NCI-H1048 (cell line): ENCODE data around the gene SF3B2.
"Not testable (repeated sequence)": the region's sequence is repeated elsewhere in the genome, so short reads cannot be mapped to it uniquely, and the experiment has no call there.

Source experiments
- DNase-seq: peaks from one replicate; lab custom pipeline; 2025; lab: John Stamatoyannopoulos, UW

SF3B2 gene

DNA sequence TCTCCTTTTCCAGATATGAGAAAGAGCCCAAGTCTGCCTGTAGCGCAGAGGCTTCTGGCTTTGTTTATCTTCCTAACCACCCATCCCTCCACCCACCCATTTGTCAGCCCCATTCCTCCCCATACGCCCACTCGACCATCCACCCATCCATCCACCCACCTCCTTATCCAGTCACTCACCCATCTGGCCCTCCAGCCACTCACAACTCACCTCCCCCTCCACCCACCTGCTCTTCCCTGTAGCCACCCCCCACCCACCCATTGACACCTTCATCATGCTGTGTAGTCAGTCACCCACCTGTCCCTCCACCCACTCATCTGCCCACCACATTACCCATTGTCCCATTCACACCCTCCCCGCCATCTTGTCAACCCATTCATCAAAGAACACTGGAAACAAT is 34.8 kb upstream of the SF3B2 start:
- no peak for DNase-seq

DNA sequence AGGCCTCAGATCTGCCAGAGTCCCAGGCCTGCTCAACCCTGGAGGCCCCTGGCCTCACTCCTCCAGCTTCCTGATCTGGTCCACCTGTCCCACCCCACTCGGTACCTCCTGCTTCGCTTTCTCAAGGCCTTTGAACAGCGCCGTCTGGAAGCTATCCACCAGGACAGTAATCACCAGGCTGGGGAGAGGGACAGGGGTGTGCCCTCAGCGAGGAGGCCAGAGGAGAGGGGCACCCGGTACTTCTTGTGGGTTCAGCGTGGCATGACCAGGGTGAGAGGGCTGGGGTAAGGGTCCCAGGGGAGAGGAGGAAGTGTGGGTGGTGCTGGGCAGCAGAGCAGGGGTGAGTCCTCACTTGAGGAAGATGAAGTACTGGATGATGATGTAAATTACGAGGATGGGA is 32.0 kb upstream of the SF3B2 start:
- no peak for DNase-seq

DNA sequence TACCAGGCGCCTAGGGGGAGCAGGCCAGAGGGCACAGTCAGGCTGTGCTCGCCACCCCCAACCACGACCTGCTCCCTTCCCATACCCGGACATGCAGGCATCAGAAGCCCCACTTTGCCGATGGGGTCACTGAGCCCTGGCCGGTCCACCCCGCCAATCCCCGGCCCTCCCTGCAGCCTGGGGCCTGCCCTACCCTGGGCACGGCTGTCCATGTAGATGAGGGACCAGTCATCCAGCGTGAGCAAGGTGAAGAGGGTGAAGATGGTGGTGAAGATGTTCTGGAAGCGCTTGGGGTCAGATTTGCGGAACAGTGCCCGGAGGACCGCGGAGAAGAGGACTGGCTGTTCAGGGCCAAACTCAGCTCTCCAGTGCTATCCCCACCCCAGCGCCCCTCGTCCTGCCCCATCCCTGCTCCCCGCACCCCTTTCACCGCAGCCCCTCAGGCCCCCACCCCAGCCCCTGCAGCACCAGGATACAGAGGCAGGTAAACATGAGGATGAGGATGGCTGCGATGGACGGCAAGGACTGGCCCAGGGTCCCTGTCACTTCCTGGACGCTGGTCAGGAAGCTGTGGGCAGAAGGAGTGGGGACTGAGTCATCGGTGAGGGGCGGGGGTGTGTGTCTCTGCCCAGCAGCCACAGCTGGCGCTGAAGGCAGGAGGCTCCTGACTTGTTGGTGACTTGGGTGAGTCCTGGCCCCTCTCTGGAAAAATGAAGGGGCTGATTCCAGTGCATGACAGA is 31.4 kb upstream of the SF3B2 start:
- DNase-seq = no peak

DNA sequence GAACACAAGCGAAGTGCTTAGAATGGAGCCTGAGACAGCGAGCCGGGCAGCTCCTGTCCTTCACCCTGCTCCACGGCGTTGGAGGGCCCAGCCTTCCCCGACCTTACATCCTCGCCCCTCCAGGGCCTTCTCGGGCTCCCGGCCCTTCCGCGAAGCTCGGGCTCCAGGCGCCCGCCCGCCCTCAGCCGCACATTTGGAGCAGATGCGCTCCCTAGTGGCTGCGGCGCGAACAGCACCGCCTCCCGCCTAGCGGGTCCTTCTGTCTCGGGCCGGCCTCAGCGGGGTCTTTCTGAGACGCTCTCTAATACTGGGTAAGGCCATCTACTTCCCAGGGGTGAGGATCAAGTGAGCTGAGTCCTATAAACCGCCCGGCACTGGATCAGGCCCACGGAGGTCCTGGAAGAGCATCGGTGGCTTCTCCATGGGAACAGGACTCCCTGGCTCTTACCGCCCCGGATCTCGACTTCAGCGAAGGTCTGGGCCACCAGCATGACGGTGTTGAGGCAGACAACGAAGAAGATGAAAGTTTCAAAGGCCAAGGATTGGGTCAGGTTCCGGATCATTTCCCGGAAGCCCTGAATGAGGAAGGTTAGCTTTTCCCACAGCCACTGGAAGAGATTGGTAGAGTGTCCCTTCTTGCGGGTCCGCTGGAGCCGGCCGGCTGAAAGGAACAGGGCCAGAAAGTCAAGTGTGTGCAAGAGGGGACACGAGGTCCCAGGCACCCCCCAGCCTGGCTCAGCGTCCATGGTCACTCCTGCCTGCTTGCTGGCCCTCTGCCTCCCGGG is 29.6 kb upstream of the SF3B2 start:
- peak; percentile 62 for DNase-seq

DNA sequence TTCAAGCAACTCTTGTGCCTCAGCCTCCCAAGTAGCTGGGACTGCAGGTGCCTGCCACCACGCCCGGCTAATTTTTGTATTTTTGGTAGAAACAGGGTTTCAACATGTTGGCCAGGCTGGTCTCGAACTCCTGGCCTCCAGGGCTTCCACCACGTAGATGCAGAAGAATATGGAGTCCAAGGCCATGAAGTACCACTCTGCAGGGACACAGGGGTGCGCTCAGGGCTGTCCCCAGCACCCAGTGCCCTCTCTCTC is 29.1 kb upstream of the SF3B2 start:
- not testable (repeated sequence) for DNase-seq

DNA sequence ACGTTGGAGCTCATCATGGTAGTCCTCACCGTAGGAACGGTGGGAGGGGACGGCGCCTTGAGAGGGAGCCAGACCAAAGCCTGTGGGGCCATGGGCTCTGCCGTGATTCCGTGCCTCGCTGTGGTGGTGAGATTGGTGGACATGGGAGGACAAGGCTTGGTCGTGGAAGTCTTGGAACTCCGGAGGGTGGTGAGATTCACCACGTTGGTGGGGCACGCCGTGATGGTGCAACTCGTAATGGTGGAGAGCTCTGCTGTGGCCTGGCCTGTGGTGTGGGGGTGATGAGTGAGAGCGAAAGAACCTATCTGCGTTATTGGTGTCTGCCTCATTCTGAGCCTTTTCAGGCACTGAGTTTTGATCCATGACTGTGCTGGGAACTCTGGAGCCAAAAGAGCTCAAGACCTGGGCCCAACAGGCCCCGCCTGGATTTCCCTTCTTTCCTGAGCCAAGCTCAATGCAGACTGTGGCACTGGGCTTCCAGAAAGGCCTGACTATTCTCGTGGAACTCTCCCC is 26.1 kb upstream of the SF3B2 start, which contains the start of gene CATSPER1:
TSS of gene CATSPER1 (minus strand) at position 463 of the 513 bp plus-strand sequence. CDS start at position 363, 100 bp downstream.
- DNase-seq = no peak

DNA sequence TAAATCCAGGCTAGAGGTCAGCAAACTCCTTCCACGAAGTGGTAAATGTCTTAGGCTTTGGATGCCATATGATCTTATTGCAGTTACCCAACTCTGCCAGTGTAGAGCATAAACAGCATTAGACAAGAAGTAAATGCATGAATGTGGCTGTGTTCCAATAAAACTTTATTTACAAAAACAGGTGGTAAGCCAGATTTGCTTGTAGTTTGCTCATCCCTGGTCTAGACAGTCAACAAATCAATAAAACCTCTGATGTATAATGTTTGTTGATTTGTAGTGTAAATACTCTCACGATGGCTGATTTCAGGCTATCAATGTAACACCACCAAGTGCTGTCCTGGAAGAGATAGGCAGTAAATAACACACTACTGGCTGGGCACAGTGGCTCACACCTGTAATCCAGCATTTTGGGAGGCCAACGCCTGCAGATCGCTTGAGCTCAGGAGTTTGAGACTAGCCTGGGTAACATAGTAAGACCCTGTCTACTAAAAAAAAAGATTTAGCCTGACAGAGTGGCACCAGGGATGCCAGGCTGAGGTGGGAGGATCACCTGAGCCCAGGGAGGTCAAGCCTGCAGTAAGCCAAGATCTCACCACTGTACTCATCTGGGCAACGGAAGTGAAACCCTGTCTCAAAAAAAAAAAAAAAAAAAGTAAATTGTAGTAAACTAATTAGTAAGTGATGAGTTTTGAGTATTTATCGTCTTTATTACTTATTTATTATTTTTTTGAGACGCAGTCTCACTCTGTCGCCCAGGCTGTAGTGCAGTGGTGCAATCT is 19.0 kb upstream of the SF3B2 start:
- no peak for DNase-seq

DNA sequence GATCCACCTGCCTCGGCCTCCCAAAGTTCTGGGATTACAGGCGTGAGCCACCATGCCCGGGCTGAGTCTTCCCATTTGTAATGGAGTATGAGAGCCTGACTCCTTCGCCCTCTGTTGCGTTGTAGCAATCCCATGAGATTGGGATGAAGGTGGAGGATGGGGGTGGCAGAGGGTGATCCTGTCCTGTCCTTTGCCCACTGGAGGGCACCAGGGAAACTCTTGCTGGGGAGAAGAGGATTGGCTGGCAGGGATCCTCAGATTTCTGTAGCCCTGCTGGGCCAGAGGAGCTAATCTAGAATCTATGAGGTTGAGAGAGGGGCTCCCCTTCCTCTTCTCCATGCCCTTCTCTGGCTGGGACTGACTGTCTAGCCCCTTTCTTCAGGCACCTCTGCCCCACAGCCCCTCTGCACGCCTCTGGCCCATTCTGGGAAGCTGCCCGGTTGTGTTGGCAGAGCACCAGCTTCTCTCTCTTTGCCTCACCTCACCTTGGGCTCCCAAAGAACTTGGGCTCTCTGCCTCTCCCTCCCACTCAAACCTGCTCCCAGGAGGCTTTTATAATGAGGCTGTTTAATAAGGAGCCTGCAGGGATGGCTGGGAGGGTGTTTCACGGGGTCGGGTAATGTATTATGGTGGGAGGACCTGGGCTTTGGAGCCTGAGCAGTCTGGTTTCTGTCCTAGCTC is 16.4 kb upstream of the SF3B2 start:
- no peak for DNase-seq

DNA sequence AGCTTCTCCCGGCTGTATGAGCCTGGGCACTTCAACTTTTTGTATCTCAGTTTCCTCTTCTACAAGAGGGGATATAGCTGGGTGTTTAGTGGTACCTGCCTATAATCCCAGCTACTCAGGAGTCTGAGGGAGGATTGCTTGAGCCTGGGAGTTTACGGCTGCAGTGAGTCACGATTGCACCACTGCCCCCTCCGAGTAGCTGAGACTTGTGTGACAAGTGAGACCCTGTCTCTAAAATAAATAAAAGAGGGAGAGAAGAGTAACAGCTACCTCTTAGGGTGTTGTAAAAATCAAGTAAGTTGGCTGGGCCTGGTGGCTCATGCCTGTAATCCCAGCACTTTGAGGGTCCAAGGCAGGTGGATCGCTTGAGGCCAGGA is 15.8 kb upstream of the SF3B2 start:
- no peak for DNase-seq

DNA sequence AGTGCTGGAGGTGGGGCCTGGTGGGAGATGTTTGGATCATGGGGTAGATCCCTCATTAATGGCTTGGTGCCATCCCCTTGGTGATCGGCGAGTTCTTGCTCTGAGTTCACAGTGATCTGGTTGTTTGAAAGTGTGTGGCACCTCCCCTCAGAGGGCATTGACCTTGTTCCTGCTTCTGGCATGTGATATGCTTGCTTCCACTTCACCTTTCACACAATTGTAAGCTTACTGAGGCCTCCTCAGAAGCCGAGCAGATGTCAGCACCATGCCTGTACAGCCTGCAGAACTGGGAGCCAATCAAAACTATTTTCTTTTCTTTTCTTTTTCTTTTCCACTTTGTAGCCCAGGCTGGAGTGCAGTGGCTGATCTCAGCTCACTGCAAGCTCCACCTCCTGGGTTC is 14.8 kb upstream of the SF3B2 start:
- no peak for DNase-seq

DNA sequence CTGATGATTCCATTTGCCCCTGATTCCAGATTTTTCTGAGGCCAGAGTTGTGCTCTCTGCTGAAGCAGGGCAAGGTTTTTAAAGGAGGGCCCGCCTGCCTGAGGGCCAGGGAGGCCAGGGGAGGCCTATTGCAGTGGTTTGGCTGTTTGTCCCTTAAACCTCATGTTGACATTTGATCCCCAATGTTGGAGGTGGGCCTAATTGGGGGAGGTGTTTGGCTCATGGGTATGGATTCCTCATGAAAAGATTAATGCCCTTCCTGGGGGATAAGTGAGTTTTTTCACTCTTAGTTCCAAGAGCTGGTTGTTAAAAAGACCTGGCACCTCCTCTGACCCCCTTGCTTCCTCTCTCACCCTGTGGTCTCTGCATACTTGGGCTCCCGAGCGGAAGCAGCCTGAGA is 12.4 kb upstream of the SF3B2 start:
- DNase-seq = no peak

DNA sequence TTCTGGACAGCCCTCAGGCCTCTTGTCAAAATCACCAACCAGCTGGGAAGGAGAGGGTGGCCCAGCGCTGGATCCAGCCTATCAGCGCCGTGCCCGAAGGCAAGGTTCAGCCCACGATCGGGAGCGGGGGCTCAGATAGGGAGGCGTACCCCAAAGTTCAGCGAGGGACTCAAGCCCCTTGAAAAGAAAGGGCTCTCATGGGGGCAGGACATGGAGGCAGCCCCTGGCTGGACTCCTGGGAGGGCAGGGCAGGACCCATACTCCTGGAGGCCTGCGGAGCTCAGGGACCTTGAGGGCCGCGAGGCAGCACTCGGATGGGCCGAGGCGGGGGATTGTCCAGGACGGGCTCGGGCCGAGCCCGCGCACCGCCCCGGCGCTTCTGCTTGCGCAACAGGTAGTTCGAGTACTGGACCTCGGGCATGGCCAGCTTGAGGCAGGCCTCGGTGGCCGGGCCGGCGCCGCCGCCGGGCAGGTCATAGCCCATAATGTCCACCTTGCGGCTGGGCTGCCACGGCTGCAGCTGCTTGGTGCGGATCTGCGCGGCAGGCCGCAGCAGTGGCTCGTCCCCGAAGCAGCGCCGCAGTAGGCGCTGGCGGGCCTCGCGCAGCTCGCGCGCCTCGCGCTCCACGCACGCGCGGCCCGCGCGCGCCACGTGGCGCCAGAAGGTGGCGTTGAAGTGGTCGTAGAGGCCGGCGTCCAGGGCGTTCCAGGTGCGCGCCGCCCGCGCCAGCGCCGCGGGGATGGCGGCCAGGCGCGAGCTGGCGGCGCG is 9.8 kb upstream of the SF3B2 start:
- no peak for DNase-seq

DNA sequence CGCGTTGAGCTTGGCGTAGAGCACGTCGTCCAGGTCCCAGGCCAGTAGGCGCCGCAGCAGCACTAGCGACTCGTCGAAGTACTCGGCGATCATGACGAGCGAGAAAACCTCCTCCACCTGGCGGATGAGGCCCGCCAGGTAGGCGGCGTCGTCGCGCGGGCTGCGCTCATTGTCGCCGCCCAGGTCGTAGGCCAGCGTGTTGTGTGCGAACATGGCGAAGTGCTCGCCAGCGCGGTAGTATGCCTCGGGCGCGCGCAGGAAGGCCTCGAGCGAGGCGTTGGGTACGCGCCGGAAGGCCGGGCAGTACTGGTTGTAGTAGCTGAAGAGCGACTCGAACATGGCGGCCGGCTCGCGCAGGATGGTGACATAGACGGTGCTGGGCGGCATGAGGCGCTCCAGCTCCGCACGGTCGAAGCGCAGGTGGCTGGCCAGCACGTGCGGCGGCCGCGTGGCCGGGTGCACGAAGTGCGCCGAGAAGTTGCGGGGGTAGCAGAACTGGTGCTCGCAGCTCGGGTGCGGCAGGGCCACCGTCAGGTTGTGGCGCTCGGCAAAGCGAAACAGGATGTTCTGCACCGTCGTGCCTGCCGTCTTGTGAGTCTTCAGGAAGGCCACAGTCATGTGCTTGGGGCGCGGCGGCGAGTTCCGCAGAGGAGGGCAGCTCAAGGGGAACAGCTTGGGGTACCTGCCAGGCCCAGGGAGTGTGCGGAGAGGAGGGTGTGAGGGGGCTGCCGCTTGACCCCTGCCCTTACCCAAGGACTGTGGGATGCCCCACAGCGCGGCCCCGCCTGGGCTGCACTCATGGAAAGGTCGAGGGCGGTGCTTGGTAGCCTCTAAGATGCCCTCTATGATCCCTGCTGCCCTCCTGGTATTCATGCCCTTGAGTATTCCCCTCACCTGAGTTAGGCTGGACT is 8.9 kb upstream of the SF3B2 start:
- no peak for DNase-seq

DNA sequence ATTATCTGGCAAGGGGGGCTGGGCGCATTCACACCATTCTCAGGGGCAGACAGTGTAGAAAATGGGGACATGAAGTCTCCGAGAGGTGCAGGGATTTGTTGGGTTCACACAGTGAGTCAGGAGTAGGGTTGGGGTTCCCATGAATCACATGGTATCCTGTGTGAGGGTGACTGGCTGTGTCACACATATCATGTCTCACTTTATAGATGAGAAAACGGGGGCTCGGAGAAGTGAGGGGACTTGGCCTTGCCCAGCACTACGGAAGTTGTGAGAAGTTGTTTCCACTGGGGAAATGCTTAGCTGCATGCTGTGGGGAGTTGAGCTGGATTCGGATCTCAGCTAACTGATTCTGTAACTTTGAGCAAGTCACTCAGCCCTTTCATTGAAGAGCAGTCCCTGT is 7.4 kb upstream of the SF3B2 start:
- no peak for DNase-seq

DNA sequence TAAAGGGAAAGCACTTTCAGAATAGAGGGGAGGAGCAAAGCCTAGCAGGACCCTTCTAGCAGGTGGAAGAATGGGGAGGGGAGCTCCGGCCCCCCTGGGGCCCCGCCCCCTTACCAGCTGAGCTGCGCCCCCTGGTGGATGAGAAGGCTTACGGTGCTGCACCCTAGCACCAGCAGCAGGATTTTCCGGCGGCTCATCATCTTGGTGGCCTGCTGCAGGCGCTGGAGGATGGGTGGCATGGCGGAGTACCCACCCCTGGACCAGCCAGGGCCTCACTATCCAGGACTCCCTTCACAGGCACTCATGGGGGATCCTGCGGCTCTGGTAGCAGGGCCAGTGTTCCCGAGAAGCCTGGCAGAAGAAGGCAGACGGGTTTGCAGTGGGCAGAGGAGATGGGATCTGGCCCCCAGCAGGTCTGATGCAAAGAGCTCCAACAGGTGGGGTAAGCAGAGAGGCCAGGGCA is 7.0 kb upstream of the SF3B2 start:
- peak; percentile 56 for DNase-seq

DNA sequence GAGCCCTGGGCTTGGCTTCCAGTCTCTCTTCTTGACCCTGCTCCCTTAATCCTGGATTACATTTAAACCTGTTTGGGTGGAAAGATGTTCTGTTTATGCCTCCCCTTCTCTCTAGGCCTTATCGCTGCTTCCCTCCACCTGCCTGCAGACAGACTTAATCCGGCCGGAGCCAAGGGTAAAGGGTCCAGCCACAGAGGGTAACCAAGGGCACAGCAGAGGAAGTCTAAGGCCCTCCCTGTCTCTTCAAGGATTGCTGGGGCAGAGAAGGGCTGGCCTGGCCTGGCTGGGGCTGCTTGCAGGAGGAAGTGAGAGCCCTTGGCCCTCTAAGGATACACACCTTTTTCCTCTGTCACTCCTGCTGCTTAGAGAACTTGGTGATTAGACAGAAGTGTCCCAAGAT is 5.3 kb upstream of the SF3B2 start:
- DNase-seq = no peak

DNA sequence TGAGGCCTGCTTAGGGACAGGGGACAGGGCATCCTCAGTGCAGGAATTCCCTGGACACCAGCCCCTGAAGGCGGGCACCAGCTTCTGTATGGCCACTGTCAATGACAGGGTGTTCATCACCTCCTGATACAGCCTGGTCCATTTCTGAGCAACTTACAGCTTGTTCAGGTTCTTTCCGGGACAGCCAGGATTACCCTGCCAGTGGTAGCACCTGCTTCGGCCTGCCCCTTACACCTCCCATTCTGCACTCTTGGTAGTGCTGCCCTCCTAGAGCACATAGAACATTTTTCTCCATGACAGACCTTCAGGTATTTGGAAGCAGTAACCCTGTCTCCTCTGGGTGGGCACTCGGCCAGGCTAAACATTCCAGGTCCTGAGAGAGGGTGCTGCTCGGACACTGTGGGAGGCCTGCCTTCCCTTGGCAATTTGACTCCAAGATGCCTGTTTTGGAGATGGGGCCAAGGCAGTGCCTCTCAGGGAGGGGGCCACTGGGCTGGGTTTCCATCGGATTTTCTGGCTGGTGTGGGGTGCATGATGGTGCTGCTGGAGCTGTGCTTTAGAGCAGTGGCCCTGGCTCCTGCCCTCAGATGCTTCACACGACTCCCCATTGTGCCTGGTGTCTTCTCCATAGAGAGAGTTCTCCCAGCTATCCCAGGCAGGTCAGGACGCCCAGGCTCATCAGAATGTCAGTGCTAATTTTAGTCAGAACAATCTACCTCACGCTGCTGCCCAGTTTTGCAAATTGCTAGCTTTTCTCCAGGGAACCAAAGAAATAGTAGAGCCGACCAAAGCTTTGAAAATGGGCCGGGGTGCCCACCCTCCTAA is 4.4 kb upstream of the SF3B2 start:
- DNase-seq = no peak

DNA sequence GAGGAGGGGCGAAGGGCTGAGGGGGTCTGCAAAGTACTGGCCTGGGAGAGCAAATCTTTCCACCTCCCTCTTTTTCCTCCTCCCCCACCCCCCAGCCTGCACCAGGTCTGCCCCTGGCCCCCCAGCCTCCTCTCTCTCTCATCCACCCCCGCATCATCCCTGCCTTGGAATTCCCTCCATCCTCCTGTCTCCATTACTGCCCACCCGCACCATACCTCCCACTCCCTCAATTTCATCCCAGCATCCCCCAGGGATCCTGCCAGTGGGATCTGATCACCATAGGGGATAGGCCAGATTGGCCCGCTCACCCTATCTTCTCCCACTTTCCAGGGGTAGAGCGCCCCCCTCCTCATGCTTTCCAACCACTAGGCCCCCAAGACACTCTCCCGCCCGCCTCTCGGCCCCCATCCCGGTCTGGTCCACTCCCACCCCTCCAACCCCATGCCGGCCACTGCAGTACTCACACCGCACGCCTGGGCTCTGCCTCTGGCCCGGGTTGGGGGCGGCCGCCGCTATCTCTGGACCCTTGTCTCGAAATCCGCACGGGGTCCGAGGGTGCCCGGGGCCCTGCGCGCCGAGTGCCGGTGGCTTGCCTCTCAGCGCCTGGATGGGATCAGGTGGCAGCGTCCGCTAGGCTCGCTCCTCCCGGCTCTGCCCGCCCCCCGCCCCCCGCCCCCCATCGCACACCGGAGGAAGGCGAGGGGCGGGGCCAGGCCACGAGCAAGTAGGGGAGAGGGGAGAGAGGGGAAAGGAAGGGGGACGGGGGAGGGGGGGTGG is 3.4 kb upstream of the SF3B2 start, which contains the start of gene GAL3ST3:
TSS of gene GAL3ST3 (minus strand) at position 615 of the 777 bp plus-strand sequence. CDS start 3,746 bp downstream, outside the sequence.
- no peak for DNase-seq
